Upper lobe of right lung (tissue), 1 donor: ENCODE results near the gene PAPPA2. TPM values are rescaled to one million over a fixed set of nuclear protein-coding genes. Genes with fewer than 3 reads are reported as not detected.

ENCODE experiments used
- ATAC-seq: fragments of 200-7000 bp; cut with Tn5 transposase; one replicate; pipeline ENCODE4 v1.9.1; 2020; ENCODE audit warnings: mild to moderate bottlenecking, moderate library complexity
- DNase-seq: peaks from one replicate; pipeline ENCODE4 v3.0.0-alpha.2; 2020
- H3K27ac ChIP-seq: fragments of 200-600 bp; one replicate; pipeline ENCODE4 v1.8.0; 2022
- H3K27me3 ChIP-seq: fragments of 200-600 bp; one replicate; pipeline ENCODE4 v1.8.0; 2022; ENCODE audit warnings: mild to moderate bottlenecking
- H3K36me3 ChIP-seq: fragments of 200-600 bp; one replicate; pipeline ENCODE4 v1.8.0; 2022
- H3K4me1 ChIP-seq: fragments of 200-600 bp; one replicate; pipeline ENCODE4 v1.8.0; 2022
- H3K4me3 ChIP-seq: fragments of 200-600 bp; one replicate; pipeline ENCODE4 v1.8.0; 2022; ENCODE audit warnings: mild to moderate bottlenecking
- H3K9me3 ChIP-seq: fragments of 200-600 bp; one replicate; pipeline ENCODE4 v1.8.0; 2022
- CTCF ChIP-seq: fragments of 200-600 bp; IDR thresholded peaks from one replicate; pipeline ENCODE4 v1.8.0; 2022; ENCODE audit warnings: antibody characterized with exemption
- intact Hi-C: fragments of 100-400 bp; cut with DNase I; formaldehyde crosslinking; loops from one replicate; pipeline ENCODE4 v1.11.0; 2022
- total RNA-seq: library from RNA; stranded (reverse); fragmentation: NEBNext Ultra II Directional; extraction: Animal tissue kit (Norgen Biotek cat#: 25700); gene quantifications from one replicate; pipeline ENCODE4 v1.2.1, GENCODE V29; 2021
- donor health status: DM: no; HTN: yes; CAD: no; lungs with severe emphysema.

The PAPPA2 gene
- total RNA-seq, 1 donor from 2014 or later: 0.17 TPM

GRCh38 chr1:176693697-176694329 lies 230.8 kb downstream of the PAPPA2 start:
- intact Hi-C loops: no loop called here
- Histone ChIP-seq H3K27me3 (no peaks in the 10 kb centered on the region), H3K36me3 (no peaks in the 10 kb centered on the region), H3K4me3 (no peak overlapping the region), H3K4me1 (no peaks in the 10 kb centered on the region), H3K27ac (no peak overlapping the region), H3K9me3 (no peaks in the 10 kb centered on the region)
- no peak for TF ChIP-seq CTCF
- DNase-seq: no peak
- ATAC-seq: peak; percentile 56

- Histone ChIP-seq H3K27me3 (no peaks in the 10 kb centered on the region), H3K36me3 (no peaks in the 10 kb centered on the region), H3K4me3 (no peak overlapping the region), H3K4me1 (no peaks in the 10 kb centered on the region), H3K27ac (no peak overlapping the region), H3K9me3 (no peaks in the 10 kb centered on the region)
- no peak for DNase-seq
- intact Hi-C loops: no loop called here
- peak; percentile 19 for ATAC-seq
- TF ChIP-seq CTCF: no peak
Measured at GRCh38 chr1:176694713-176695112, 231.7 kb downstream of the PAPPA2 start.

GRCh38 chr1:176696109-176696508 lies 233.1 kb downstream of the PAPPA2 start:
- ATAC-seq (peak; percentile 80), DNase-seq (no peak)
- no peaks in the 10 kb centered on the region for H3K4me1 ChIP-seq
- intact Hi-C loops: no loop called here
- no peaks in the 10 kb centered on the region for H3K27me3 ChIP-seq
- no peaks in the 10 kb centered on the region for H3K36me3 ChIP-seq
- H3K27ac ChIP-seq: no peak overlapping the region
- no peak for TF ChIP-seq CTCF
- no peaks in the 10 kb centered on the region for H3K9me3 ChIP-seq
- H3K4me3 ChIP-seq: no peak overlapping the region

GRCh38 chr1:176696689-176697088 lies 233.7 kb downstream of the PAPPA2 start:
- ATAC-seq (no peak), DNase-seq (no peak)
- Histone ChIP-seq H3K4me3 (no peak overlapping the region), H3K9me3 (no peaks in the 10 kb centered on the region), H3K27ac (no peak overlapping the region), H3K36me3 (no peaks in the 10 kb centered on the region), H3K27me3 (no peaks in the 10 kb centered on the region), H3K4me1 (no peaks in the 10 kb centered on the region)
- TF ChIP-seq CTCF: no peak
- intact Hi-C loops: no loop called here

- no peaks in the 10 kb centered on the region for H3K4me1 ChIP-seq
- H3K4me3 ChIP-seq: no peak overlapping the region
- no peak for TF ChIP-seq CTCF
- DNase-seq (no peak), ATAC-seq (no peak)
- no peak overlapping the region for H3K27ac ChIP-seq
- H3K27me3 ChIP-seq: no peaks in the 10 kb centered on the region
- no peaks in the 10 kb centered on the region for H3K36me3 ChIP-seq
- no peaks in the 10 kb centered on the region for H3K9me3 ChIP-seq
- intact Hi-C loops: no loop called here
Measured at GRCh38 chr1:176699821-176700220, 236.8 kb downstream of the PAPPA2 start.
